M059J (cell line): ENCODE results near the gene ANKRD9. TPM values are rescaled to one million over a fixed set of nuclear protein-coding genes. Genes with fewer than 3 reads are reported as not detected.

Source experiments
- DNase-seq: peaks from one replicate; pipeline ENCODE4 v3.0.0-alpha.2; 2012; ENCODE audit warnings: low read depth
- total RNA-seq: library from RNA; depleted of rRNA; stranded (reverse); fragments of >200 nt; shearing (Covaris generic); gene quantifications from 2 replicates; pipeline ENCODE4 v1.2.3, GENCODE V29; 2014

ANKRD9 gene
- total RNA-seq, 1 experiment from 2014 or later, result 20.9 TPM

GRCh38 chr14:102513899-102514772 is 4.6 kb upstream of the ANKRD9 start:
- DNase-seq, result no peak

- DNase-seq, result no peak
Measured at GRCh38 chr14:102512793-102513300, 3.3 kb upstream of the ANKRD9 start.

GRCh38 chr14:102511538-102511937 is 2.0 kb upstream of the ANKRD9 start:
- no peak for DNase-seq

- no peak for DNase-seq
Measured at GRCh38 chr14:102510616-102511520, 1.3 kb upstream of the ANKRD9 start.

- peak; percentile 20 for DNase-seq
Measured at GRCh38 chr14:102508774-102509745, 516 bp downstream of the ANKRD9 start.

GRCh38 chr14:102508410-102508773 is 1.2 kb downstream of the ANKRD9 start:
- no peak for DNase-seq

- DNase-seq, result no peak
Measured at GRCh38 chr14:102507857-102508312, 1.7 kb downstream of the ANKRD9 start.

GRCh38 chr14:102507081-102507856 is 2.3 kb downstream of the ANKRD9 start:
- DNase-seq, result no peak

GRCh38 chr14:102506626-102506925 is 3.0 kb downstream of the ANKRD9 start:
- DNase-seq, result no peak

- DNase-seq, result no peak
Measured at GRCh38 chr14:102505775-102506625, 3.6 kb downstream of the ANKRD9 start.

- DNase-seq, result no peak
Measured at GRCh38 chr14:102505000-102505619, 4.5 kb downstream of the ANKRD9 start.

- DNase-seq, result no peak
Measured at GRCh38 chr14:102504328-102504999, 5.1 kb downstream of the ANKRD9 start.

- DNase-seq, result no peak
Measured at GRCh38 chr14:102503641-102504327, 5.8 kb downstream of the ANKRD9 start.

GRCh38 chr14:102502571-102502970 is 7.0 kb downstream of the ANKRD9 start:
- no peak for DNase-seq

GRCh38 chr14:102501751-102502315 is 7.7 kb downstream of the ANKRD9 start:
- DNase-seq, result no peak

- no peak for DNase-seq
Measured at GRCh38 chr14:102500713-102501112, 8.9 kb downstream of the ANKRD9 start.

GRCh38 chr14:102500158-102500662 is 9.4 kb downstream of the ANKRD9 start:
- DNase-seq, result no peak
